SH-SY5Y (cell line): ENCODE measurements around the gene VENTX.

Experiments used
- GATA2 ChIP-seq: IDR thresholded peaks from 2 replicates; pipeline ENCODE4 v1.6.1; 2011; ENCODE audit warnings: mild to moderate bottlenecking, low read depth, low read length
- GATA3 ChIP-seq: IDR thresholded peaks from 2 replicates; pipeline ENCODE4 v1.6.1; 2011; ENCODE audit warnings: low read depth, mild to moderate bottlenecking, low read length, moderate library complexity

DNA sequence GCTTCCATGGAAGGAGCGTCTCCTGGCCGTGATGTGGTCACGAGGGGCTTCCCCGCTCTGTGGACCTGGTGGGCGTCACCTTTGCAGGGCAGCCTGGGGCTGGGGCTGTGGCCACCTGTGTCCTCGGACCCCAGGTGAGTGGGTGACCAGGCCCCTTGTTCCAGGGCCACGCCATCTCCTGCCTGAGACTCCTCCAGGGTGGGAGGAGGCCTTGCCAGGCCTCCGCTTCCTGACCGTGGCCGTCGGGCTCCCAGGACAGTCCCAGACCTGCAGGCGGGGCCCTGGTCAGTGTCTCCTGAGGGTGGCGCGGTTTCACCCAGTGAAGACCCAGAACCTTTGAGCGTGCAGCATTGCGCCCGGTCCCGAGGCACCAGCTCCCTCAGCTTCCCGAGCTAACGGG, 28.0 kb upstream of the VENTX start:
- TF ChIP-seq GATA3 (no peak), GATA2 (no peak)
